Measurements from ENCODE around the gene MKRN1.
A peak's percentile ranks its signal among the peaks of the same experiment; 100 is the strongest.
"Not testable (repeated sequence)": the region's sequence is repeated elsewhere in the genome, so short reads cannot be mapped to it uniquely, and the experiment has no call there.

The MKRN1 gene

DNA sequence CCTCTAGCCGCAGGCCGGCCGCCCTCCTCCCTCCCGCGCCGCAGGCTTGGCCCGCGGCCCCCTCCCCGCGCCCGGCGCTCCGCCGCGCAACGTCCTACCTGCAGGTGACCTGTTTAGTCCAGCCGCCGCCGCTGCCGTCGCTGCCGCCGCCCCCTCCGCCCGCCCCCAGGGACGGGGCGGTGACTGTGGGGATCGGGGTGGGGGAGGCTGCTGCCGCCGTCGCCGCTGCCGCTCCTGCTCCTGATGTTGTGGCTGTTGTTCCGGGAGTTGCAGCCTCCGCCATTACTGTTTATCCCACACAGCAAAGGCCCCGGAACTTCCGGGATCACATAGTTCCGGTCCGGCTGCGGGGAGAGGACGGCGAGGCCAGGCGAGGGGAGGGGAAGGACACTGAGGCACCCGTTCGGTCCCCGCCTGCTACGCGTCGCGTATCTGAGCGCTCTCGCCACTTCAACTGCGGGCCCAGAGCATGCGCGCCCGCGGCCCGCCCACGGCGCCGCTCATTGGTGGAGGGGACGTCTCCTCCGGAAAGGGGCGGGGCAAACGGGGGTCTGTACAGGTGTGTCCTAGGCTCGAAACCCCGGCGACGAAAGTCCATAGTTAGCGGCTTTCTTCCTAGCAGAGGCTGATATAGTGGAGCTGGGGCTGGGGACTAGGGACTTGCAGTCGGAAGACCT is at the start of gene MKRN1:
Gene MKRN1, minus strand, starts transcription at position 444 of the 677 bp plus-strand sequence. Its CDS starts 161 bp downstream, at position 283.
- DNase-seq = peak; percentile 71 to 77

DNA sequence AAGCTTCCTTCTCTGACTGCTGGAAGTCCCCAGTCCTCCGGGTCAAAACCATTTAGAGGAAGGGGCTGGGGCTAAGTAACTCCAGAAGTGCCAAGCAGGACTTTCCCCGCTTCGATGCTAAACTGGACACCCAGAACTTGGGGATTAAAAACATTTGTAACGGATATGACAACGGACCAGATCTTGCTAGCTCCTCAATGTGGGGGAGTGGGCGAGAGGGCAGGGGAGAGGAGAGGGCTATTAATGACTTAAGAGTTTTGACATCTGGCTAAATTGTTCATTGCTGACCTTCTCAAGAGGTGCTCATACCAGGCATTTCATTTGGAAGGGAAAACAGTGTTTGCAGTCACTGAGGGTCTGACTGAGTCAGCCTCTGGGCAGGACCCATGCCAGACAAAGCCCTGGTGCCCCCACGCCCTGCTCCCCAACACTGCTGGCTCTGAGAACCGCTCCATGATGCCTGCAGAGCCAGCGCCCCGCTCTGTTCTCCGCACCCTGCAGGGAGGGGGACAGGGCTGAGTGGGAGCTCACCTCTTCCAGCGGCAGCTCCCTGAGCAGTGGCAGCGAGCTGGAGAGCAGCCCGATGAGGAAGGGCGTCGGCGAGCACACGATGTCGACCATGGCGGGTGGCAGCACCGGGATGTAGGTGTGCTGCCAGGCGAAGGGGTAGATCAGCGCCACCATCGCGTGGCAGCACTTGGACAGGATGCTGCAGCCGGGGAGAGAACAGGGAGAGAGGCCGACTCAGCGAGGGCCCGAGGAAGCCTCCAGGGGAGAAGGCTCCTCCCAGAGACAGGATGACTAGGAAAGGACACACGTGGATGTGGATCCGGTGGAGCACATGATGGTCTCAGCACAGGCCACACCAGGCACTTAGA is 47.7 kb upstream of the MKRN1 start:
- no peak for DNase-seq

GRCh38 chr7:140526214-140526613 is 46.9 kb upstream of the MKRN1 start:
- no peak for DNase-seq

DNA sequence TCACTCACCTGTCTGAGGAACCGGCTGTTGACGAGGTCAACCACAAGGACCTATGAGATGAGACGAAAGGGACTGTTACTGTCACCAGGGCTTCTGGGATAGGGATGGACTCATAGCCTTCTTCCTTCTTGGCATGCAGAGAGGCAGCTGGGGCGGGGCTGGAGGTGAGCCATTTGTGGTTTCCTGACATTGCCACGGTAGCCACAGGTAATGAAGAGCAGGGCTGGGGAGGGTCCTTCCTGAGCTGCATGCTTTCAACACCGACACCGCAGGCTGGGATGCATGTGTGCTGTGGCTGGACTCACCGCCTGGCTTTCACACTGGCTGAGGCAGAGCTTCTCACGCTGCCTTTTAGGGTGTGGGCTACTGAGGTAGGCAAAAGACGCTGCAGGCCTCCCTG is 46.4 kb upstream of the MKRN1 start:
- no peak for DNase-seq

- DNase-seq = no peak
Observed at GRCh38 chr7:140521421-140521820, 42.1 kb upstream of the MKRN1 start.

- no peak for DNase-seq
Observed at GRCh38 chr7:140519007-140519399, 39.7 kb upstream of the MKRN1 start.

DNA sequence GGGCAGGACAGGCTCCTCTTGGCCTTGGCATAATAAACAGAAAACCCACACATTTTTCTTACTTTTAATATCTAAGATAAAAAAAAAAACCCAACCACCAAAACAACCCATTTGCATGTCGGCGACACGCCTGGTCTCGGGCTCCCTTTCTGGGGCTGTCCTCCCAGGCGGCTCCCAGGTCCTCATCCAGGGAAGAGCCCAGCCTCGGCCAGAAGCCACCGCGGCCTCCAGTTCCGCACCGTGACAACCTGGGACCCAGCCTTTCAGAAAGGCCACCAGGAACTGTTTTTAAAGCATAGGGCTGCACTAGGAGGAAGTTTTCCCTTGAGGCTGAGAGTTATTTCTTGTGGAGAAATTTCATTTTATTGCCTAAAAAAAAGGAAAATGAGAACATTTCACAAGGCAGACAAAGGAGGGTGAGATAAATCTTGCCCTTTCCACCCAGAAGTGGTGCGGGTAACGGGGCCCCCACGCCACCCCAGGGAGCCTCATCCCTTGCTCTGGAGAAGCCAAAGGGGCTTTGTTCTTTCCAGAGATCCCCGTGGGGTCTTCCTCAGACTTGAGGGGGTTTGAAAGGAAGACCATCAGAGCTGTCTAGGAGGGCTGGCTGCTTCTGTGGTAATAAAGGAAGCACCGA is 39.2 kb upstream of the MKRN1 start:
- no peak for DNase-seq

GRCh38 chr7:140517546-140518369 is 38.5 kb upstream of the MKRN1 start:
- DNase-seq = peak; percentile 52 to 63

DNA sequence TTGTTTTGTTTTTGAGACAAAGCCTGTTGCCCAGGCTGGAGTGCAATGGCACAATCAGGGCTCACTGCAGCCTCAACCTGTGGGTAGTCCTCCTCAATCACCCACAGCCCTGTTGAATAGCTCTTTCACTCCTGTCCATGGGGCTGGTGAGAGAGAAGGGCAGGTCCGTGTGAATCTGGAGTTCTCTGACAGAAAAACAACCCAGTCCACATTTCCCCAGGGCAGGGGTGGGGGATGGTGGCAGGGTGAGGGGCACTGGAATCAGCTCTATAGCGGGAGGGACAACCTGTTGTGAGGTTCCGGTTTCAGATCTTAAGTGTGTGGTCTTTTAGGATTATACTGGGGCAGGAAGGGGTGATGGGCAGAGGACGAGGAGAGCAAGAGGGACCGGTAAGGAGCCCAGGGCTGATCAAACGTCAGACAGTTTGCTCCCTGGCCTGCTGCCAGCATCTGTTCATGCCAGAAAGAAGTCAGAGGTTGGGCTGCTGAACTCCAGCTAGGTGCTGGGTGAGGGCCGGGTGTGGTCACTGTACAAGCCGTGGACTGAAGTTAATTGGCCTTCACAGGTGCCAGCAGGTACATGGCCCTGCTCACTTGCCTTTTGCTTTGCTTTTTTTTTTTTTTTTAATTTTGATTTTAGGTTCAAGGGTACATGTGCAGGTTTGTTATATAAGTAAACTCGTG is 33.2 kb upstream of the MKRN1 start:
- no peak for DNase-seq

DNA sequence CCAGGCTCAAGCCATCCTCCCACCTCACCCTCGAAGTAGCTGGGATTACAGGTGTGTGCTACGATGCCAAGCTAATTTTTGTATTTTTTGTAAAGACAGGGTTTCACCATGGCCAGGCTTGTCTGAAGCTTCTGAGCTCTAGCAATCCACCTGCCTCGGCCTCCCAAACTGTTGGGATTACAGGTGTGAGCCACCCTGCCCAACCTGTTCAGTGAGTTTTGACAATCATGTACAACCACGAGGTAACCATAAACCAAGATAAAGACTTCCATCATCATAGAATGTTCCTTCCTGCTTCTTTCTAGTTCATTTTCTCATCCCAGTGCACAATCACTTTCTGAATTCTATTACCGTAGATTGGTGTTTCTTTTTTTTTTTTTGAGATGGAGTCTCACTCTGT is 30.5 kb upstream of the MKRN1 start:
- no peak for DNase-seq

- not testable (repeated sequence) for DNase-seq
Observed at GRCh38 chr7:140507556-140507955, 28.3 kb upstream of the MKRN1 start.

DNA sequence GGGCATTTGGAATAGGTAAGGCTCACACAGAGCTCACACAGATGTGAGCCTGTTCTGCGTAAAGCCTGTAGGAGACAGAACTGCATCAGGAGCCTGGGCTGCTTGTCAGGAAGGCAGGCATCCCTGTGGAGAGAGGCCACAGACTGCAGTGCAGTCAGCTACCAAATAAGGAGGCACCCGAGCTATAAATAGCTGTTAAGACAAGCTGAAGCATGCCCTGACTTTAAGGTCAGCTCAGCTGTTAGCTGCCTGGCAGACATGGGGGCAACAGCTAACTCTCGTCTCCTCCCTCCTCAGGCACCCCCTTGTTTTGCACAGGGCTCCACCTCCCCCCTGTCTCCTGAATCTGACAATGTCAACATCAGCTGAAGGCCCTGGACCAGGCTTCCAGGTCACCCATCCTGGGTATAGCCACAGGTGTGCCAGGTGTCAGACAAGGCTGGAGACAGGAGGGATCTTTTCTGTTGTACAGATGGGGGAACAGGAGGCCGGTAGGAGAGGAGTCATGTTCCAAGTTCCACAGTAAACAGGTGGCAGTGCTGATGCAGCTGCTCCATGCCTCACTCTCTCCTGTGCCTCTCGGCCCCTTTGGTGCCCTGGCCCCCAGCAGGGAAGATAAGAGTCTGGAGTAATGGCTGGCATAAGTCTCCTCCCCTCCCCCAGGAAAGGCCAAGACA is 27.6 kb upstream of the MKRN1 start:
- DNase-seq = no peak

DNA sequence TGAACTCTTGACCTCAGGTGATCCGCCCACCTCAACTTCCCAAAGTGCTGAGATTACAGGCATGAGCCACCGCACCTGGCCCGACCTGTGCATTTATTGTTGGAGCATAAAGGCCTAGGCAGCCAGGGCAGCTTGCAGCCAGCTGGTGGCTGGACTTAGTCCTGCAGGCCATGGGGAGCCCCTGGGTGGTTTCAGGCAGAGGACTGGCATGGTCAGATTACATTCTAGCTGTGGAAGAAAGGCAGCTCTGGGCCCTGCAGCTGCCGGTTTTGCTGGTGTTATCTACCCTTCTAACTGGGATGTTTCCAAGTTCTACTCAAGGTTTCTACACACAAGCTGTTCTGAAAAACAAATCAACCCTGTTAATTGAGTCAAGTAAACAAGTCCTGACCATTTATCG is 22.7 kb upstream of the MKRN1 start:
- no peak for DNase-seq

DNA sequence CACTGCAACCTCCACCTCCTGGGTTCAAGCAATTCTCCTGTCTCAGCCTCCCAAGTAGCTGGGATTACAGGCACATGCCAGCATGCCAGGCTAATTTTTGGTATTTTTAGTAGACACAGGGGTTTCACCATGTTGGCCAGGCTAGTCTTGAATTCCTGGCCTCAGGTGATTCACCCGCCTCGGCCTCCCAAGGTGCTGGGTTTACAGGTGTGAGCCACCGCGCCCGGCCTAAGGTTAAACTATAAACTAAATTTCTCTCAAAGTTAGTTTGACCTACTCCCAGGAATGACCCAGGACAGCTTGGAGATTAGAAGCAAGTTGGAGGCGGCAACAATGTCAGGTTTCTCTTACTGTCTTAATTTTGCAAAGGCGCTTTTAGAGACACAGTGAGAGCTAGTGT is 18.5 kb upstream of the MKRN1 start:
- DNase-seq = not testable (repeated sequence)

- no peak for DNase-seq
Observed at GRCh38 chr7:140497241-140497769, 18.0 kb upstream of the MKRN1 start.

GRCh38 chr7:140495514-140496097 is 16.3 kb upstream of the MKRN1 start:
- no peak for DNase-seq

DNA sequence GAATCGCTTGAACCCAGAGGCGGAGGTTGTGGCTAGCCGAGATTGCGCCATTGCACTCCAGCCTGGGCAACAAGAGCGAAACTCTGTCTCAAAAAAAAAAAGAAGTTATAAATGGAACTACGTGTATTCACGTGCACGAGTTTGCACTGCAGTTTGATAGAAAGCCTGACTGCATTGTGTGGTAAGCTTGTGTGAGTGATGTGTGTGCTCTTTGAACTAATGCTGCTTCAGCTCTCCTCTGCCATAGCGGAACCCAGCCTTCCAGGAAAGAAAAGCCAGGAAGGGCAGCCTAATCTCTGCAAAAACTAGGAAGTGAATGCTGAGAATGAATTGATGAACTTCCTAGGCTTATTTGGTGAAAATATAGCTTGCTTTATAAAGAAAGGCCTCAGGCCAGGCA is 15.6 kb upstream of the MKRN1 start:
- DNase-seq = no peak

DNA sequence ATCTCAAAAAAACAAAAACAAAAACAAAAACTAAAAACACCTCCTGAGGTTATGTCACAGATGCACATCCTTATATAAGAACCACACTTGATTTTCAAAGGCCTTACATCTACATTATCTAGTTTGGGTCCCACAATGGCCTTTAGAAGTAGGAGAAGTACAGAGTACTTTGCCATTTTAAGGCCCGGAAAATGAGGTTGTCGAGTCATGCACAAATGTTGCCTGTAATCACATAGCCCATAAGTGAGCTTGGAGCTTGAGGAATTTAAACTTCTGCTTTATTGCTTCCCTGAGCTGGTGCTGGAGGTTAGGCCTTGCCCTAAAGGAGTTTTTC is 9.7 kb upstream of the MKRN1 start:
- no peak for DNase-seq

- DNase-seq = no peak
Observed at GRCh38 chr7:140485500-140486265, 6.4 kb upstream of the MKRN1 start.

DNA sequence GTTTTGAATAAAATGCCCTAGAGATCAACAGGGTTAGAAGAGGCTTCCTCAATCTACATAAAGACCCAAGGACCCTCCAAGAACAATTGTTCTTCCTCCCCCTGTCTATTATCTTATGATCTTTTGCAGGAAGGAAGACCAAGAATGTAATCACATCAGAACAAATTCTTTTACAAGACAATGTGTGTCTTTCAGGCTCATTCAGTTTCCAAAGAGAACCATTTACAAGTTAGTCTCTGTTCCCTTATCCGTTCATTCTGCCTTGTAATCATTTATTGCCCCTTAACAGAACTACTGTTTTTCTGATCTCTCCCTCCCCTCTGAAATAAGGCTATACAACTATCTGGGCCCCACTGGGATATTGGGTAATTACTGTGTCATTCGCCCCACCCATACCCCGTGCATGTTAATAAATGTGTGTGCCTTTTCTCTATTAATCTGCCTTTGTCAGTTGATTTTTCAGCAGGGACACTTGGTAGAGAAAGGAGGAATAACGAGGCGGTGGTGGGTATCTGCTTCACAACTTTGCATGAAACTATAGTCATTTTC is 5.7 kb upstream of the MKRN1 start:
- no peak for DNase-seq

All from AML-193 (cell line).